Skeletal muscle tissue (tissue), 4 donors: ENCODE measurements around the gene PDGFRA. TPM values are rescaled to one million over a fixed set of nuclear protein-coding genes. Genes with fewer than 3 reads are reported as not detected.

Source experiments
- H3K27ac ChIP-seq: one replicate; pipeline ENCODE4 v1.7.0; 2013; ENCODE audit warnings: mild to moderate bottlenecking, low read depth, low read length, inconsistent platforms
- H3K27me3 ChIP-seq, 3 donors: one replicate each; pipeline ENCODE4 v1.7.0; 2013; ENCODE audit warnings: low read length in 3 of 3; ENCODE audit not compliant: control insufficient read depth in 3 of 3, insufficient read depth in 3 of 3
- H3K36me3 ChIP-seq, 3 donors: one replicate each; pipeline ENCODE4 v1.7.0; 2013; ENCODE audit warnings: low read length in 3 of 3; ENCODE audit not compliant: control insufficient read depth in 3 of 3, insufficient read depth in 3 of 3
- H3K4me1 ChIP-seq, 3 donors: one replicate each; pipeline ENCODE4 v1.7.0; 2013; ENCODE audit warnings: low read length in 3 of 3, mild to moderate bottlenecking in 3 of 3; ENCODE audit not compliant: control insufficient read depth in 3 of 3, insufficient read depth in 3 of 3
- H3K4me3 ChIP-seq, 3 donors: one replicate each; pipeline ENCODE4 v1.7.0; 2013; ENCODE audit warnings: low read length in 3 of 3
- H3K9ac ChIP-seq, 3 donors: one replicate each; pipeline ENCODE4 v1.7.0; 2013; ENCODE audit warnings: low read length in 3 of 3, mild to moderate bottlenecking in 3 of 3, moderate library complexity in 2 of 3, low read depth in 1 of 3
- H3K9me3 ChIP-seq, 3 donors: one replicate each; pipeline ENCODE4 v1.7.0; 2013; ENCODE audit warnings: low read length in 3 of 3; ENCODE audit not compliant: control insufficient read depth in 3 of 3
- total RNA-seq: library from RNA; depleted of rRNA; stranded (reverse); fragments of >200 nt; gene quantifications from one replicate; pipeline ENCODE4 v1.2.3, GENCODE V29; 2014
- donor health status: Osteomylitis.

Gene PDGFRA
- total RNA-seq, 1 donor from 2014 or later: 118 TPM

DNA sequence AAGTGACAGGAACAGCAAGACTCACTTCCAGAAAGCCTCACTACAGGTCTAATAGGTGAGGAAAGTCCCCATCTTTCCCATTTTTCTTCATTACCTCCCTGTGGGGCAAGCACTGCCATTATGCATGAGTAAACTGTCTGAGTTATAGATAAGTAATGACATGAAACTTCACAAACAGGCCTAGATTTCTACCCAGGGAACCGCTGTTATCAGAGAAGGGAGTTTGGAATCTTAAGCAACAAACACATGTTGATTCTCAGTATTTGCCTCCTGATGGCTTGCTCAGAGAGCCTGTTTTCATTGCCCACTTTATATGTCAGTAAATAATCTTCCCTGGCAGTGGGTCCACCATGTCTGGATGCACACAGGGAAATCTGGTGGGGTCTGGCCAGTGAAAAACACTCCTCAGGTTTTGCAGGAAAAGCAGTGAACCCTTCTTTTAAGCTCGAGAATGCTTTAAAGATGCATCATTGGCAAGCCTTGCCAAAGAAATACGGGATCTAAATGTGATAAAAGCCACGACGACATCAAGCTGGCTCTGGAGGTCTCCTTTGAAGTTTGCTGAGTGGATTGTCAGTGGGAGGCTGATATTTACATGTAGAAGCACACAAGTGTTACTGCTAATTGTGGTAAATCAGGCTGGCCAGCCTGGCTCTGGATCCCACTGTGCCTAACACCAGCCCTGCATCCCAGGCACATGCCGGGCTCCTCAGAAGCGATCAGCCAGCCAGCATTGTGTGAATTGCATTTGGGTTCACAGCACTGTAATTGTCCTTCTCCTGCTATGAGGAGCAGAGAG is 25.2 kb downstream of the PDGFRA start:
- no peak overlapping the region for H3K4me3 ChIP-seq
- H3K9ac ChIP-seq: no peak overlapping the region
- no peaks in the 10 kb centered on the region for H3K9me3 ChIP-seq
- H3K27ac ChIP-seq: no peak overlapping the region
- H3K4me1 ChIP-seq: peaks cover 0 to 4% (median 0%) of the 10 kb centered on the region in 3 donors
- no peaks in the 10 kb centered on the region for H3K27me3 ChIP-seq
- no peaks in the 10 kb centered on the region for H3K36me3 ChIP-seq

DNA sequence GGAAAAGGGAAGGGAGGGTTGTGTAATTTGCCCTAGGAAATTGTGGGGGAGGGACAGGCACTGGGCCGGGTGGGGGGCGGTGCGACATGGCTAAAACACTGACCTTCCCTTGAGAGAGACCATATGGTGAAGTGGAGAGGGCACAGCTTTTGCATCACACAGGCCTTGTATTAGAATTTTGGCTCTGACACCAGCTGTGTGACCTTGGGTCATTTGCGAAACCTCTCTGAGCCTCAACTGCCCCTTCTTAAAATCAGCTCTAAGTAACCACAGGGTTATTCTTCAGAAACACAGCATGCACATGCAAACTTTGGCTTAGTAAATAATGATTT is 25.8 kb downstream of the PDGFRA start:
- no peaks in the 10 kb centered on the region for H3K27me3 ChIP-seq
- no peak overlapping the region for H3K9ac ChIP-seq
- H3K9me3 ChIP-seq: no peaks in the 10 kb centered on the region
- peaks cover 0 to 4% (median 0%) of the 10 kb centered on the region in 3 donors for H3K4me1 ChIP-seq
- H3K27ac ChIP-seq: no peak overlapping the region
- H3K4me3 ChIP-seq: no peak overlapping the region
- no peaks in the 10 kb centered on the region for H3K36me3 ChIP-seq

DNA sequence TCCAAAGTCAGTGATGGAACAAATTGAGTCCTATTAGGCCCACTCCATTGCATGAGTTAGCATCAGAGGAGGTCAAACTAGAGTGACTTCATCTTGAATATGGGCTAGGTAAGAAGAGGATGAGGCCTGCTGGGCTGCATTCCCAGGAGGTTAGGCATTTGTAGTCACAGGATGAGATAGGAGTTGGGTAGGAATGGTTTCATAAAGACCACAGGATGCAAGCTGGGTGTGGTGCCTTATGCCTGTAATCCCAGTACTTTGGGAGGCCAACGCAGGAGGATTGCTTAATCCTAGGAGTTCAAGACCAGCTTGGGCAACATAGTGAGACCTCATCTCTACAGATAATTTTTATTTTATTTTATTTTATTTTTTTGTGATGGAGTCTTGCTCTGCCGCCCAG is 26.8 kb downstream of the PDGFRA start:
- H3K4me3 ChIP-seq: no peak overlapping the region
- no peaks in the 10 kb centered on the region for H3K27me3 ChIP-seq
- H3K4me1 ChIP-seq: peaks cover 0 to 4% (median 0%) of the 10 kb centered on the region in 3 donors
- no peaks in the 10 kb centered on the region for H3K9me3 ChIP-seq
- no peak overlapping the region for H3K9ac ChIP-seq
- no peaks in the 10 kb centered on the region for H3K36me3 ChIP-seq
- H3K27ac ChIP-seq: no peak overlapping the region

DNA sequence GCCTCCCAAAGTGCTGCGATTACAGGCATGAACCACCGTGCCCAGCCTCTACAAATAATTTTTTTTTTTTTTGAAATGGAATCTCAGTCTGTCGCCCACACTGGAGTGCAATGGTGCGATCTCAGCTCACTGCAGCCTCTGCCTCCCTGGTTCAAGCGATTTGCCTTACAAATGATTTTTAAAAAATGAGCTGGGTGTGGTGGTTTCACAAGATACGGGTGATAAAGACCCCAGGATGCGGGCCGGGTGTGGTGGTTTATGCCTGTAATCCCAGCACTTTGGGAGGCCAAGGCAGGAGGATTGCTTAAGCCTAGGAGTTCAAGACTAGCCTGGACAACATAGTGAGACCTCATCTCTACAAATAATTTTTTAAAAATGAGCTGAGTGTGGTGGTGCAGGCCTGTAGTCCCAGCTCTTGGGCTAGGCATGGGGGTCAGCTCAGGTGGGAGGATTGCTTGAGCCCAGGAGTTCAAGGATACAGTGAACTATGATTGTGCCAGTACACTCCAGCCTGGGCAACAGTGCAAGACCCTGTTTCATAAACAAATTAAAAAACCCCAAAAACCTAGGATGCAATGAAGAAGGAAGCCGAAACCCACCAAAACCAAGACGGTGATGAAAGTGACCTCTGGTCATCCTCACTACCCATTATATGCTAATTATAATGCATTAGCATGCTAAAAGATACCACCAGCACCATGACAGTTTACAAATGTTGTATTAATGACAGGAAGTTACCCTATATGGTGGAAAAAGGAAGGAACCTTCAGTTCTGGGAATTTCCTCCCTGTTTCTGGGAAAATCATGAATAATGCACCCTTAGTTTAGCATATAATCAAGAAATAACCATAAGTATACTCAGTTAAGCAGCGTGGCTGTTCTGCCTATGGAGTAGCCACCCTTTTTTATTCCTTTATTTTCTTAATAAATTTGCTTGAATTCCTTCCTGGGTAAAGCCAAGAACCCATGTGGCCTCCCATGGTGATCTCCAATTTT is 27.7 kb downstream of the PDGFRA start:
- Histone ChIP-seq H3K4me3 (no peak overlapping the region), H3K9me3 (no peaks in the 10 kb centered on the region), H3K4me1 (peaks cover 0 to 4% (median 0%) of the 10 kb centered on the region in 3 donors), H3K27ac (no peak overlapping the region), H3K9ac (no peak overlapping the region), H3K36me3 (no peaks in the 10 kb centered on the region), H3K27me3 (no peaks in the 10 kb centered on the region)

DNA sequence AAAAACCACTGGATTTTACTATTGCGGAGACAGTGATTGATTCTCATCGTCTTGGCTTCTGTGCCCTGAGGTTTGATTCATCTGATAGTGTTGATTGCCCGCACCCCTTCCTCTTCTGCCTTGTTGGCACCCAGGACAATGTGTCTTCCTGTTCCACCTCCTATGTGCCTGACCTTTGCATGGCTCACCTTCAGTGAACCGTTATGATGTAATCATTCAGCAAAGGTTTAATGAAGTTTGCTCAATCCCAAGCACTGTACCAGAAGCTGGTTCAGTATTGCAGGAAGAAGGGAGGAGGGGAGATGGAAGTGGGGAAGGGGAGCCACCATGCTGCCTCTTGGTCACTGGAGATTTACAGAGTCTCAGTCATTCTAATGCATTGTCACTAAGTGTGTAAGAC is 36.3 kb downstream of the PDGFRA start:
- H3K36me3 ChIP-seq: no peaks in the 10 kb centered on the region
- H3K27ac ChIP-seq: no peak overlapping the region
- H3K4me1 ChIP-seq: no peaks in the 10 kb centered on the region
- no peaks in the 10 kb centered on the region for H3K9me3 ChIP-seq
- H3K4me3 ChIP-seq: no peak overlapping the region
- H3K9ac ChIP-seq: no peak overlapping the region
- H3K27me3 ChIP-seq: no peaks in the 10 kb centered on the region

DNA sequence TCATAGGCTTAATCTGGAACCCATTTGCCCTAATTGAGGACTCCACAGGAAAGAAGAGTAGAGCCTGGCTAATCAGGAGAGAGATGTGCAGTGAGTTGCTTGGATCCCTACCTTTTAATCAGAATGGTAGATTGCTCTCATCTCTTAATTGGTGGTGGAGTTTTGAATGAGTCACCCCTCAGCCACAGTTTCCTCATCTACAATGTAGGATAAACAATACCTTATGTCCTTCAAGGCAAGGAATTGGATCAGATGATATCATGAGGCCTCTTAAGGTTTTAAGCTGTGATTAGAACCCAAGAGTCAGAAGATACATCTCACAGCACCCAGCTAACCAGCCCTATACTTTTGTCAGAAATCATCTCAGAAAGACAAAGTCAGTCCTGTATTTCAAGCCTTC is 39.1 kb downstream of the PDGFRA start:
- no peaks in the 10 kb centered on the region for H3K36me3 ChIP-seq

DNA sequence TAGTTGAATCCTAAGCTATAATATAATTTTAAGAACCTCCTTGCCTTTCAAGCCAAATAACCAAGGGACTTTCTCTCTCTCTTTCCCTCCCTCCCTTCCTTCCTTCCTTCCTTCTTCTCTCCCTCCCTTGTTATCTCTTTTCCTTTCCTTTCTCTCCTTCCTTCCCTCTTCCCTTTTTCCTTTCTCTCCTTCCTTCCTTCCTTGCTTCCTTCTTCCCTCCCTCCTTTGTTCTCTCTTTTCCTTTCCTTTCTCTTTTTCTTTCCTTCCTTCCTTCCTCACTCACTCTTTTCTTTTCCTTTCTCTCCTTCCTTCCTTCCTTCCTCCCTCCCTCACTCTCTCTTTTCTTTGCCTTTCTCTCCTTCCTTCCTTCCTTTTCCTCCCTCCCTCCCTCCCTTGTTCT is 42.4 kb downstream of the PDGFRA start:
- Histone ChIP-seq H3K4me1 (peaks cover 1 to 4% (median 3%) of the 10 kb centered on the region in 3 donors), H3K9me3 (no peaks in the 10 kb centered on the region), H3K27me3 (no peaks in the 10 kb centered on the region), H3K9ac (no peak overlapping the region), H3K4me3 (no peak overlapping the region), H3K27ac (no peak overlapping the region), H3K36me3 (peaks cover 0 to 3% (median 0%) of the 10 kb centered on the region in 3 donors)

More for the DNA sequence above, 39.1 kb downstream of the PDGFRA start:
- H3K9me3 ChIP-seq: no peaks in the 10 kb centered on the region
- H3K27ac ChIP-seq: no peak overlapping the region
- no peaks in the 10 kb centered on the region for H3K27me3 ChIP-seq
- no peak overlapping the region for H3K4me3 ChIP-seq
- H3K4me1 ChIP-seq: no peaks in the 10 kb centered on the region
- H3K9ac ChIP-seq: no peak overlapping the region

DNA sequence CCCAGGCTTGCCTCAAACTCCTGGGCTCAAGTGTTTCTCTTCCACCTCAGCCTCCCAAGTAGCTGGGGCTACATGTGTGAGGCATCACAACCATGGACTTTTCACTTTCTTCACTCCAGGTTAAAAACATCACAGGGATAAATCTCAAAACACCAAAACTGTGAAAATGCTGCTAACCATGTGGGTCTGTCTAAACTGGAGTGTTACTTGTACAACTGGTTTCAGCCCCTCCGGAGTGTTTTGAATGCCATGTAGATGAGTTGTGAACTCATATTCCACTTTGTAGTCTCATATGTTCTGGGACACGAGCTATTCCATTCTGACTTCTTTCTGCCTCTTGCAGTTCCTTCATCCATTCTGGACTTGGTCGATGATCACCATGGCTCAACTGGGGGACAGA is 43.0 kb downstream of the PDGFRA start:
- no peak overlapping the region for H3K9ac ChIP-seq
- H3K27ac ChIP-seq: no peak overlapping the region
- H3K9me3 ChIP-seq: no peaks in the 10 kb centered on the region
- H3K4me3 ChIP-seq: no peak overlapping the region
- no peaks in the 10 kb centered on the region for H3K27me3 ChIP-seq
- H3K4me1 ChIP-seq: peaks cover 4 to 10% (median 8%) of the 10 kb centered on the region in 3 donors
- peaks cover 0 to 3% (median 0%) of the 10 kb centered on the region in 3 donors for H3K36me3 ChIP-seq

DNA sequence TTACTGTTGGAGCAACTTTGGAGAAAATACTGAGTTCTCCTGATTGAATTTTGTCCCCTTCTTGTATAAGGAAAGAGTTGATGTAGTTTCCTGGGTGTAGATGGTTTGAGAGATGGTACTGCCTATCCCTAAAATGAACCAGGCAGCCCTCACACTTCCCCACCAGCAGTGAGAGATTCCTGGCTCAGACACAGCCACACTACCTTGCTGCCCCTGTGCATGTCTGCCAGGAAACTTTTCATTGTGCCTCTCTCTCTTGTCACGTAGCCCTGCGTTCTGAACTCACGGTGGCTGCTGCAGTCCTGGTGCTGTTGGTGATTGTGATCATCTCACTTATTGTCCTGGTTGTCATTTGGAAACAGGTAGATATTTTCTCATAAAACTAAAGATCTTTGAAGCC is 45.2 kb downstream of the PDGFRA start:
- H3K4me3 ChIP-seq: peak overlapping the region in 1 of 3 donors; percentile 11
- peaks cover 4 to 13% (median 10%) of the 10 kb centered on the region in 3 donors for H3K4me1 ChIP-seq
- H3K36me3 ChIP-seq: peaks cover 0 to 8% (median 3%) of the 10 kb centered on the region in 3 donors
- H3K9me3 ChIP-seq: no peaks in the 10 kb centered on the region
- H3K27me3 ChIP-seq: no peaks in the 10 kb centered on the region
- peak overlapping the region in 1 of 3 donors; percentile 2 for H3K9ac ChIP-seq
- H3K27ac ChIP-seq: no peak overlapping the region
